Raji (cell line): ENCODE data around the gene DNAJC24.

ENCODE experiments used
- POLR2A ChIP-seq: IDR thresholded peaks from 2 replicates; pipeline ENCODE4 v1.6.1; 2011; ENCODE audit warnings: low read depth, low read length, control low read depth; ENCODE audit not compliant: insufficient read depth

DNAJC24 gene

DNA sequence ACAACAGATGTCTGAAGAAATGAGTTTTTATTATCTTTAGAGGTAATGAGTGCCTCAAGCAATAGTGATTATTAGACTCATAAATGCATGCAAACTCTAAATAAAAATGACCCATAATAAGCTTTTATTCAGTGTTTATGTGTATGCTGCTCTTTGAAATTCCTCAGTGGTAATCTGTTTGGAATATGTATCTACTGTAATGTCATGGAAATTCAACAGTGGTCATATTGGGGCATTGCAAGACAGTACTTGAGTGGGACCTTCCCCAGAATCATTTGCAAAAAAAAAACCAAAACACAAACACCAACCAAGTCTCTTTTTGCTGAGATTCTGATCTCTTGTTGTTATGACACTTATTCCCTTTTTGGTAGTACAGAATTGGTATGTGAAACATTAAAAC is 35.0 kb downstream of the DNAJC24 start:
- TF ChIP-seq POLR2A = no peak

DNA sequence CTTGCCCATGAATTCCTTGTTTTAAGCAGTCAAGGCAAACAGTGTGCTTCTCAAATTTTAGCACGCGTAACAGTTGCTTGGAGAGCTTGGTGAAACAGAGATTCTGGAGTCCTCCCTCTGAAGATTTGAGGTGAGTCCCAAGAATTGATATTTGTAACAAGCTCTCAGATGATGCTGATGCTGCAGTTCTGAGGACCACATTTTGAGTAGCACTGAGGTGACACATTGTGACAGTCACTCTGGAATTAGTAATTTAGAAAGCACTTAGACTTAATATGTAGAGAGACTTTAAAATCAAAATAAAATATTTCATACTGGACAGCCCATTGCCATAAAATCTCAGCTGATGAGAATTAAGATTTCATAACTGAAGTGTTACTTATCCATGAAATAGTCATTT is 38.5 kb downstream of the DNAJC24 start:
- TF ChIP-seq POLR2A = no peak

DNA sequence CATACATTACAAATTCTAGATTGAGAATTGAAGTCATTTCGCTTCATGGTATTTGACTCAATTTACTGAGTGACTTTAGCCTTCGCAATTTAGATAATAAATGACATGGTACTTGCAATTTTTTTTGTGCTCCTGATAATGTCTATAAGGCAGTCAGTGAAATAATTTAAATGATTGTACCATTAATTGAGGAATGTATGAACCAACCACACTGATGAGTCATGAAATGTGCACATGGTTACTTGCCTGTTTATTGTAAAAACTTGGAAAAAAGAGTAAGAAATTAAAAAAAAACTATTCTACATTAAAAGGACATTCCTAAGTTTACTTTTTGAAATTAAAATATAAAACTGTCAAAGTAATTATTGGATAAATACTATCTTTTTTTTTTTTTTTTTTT is 43.3 kb downstream of the DNAJC24 start:
- TF ChIP-seq POLR2A = no peak

- no peak for TF ChIP-seq POLR2A
These were observed 44.7 kb downstream of the DNAJC24 start for GRCh38 chr11:31414338-31414737.

DNA sequence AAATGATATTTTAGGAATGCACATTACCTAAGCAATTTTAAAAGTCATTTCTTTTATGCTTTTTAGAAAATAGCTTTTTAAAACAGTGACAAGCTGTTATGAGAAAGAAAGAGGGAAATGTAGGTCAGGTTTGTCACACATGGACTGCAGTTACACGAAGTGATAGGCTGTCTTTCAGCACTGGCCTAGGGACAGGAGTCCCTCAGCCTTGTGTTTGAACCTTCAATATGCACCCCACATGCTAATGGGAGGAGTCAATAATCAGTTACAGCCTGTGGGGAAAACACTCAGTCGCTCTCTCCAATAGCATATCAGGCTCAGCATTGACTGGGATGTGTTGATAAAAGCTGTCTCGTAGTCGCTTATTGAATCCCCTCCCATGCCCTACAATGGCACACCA is 45.8 kb downstream of the DNAJC24 start:
- TF ChIP-seq POLR2A = no peak

DNA sequence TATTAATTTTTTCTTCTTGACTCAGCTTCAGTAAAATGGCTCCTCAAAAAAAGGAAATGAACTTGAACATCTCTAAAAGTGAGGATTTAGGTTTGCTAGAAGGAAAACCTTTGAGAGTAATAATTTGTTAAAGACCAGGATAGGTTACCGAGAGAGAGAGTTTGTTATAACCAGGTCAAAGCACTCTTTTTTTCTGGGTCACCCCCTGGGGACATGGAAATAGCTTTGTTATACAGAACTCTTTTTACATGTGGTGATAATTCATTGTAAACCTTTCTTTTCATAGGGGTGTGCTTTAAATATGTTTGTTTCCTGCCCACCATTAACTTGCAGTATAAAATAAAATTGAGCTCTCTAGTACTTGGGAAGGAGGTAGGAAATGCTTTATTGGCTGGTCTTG is 47.7 kb downstream of the DNAJC24 start:
- TF ChIP-seq POLR2A = no peak

- no peak for TF ChIP-seq POLR2A
These were observed 48.2 kb downstream of the DNAJC24 start for GRCh38 chr11:31417816-31418215.

GRCh38 chr11:31419138-31419537 is 49.5 kb downstream of the DNAJC24 start:
- no peak for TF ChIP-seq POLR2A

DNA sequence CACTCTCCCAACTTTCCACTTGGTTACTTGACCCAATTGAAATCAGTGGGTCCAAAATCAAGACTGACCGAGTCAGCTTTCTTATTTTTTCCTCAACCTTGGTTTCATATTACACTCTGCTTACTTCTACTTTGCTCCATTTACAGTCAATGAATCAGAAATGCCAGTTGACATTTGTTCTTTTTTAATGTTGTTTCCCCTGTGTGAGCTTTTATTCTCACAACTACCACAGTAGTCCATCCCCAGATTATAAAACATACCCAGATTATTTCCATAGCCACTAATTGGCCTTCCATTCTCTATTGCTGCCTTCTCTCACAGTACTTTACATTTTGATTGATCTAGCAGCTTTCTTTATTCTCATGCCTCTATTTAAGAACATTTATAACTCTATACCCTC is 50.0 kb downstream of the DNAJC24 start:
- TF ChIP-seq POLR2A = no peak

- no peak for TF ChIP-seq POLR2A
These were observed 52.2 kb downstream of the DNAJC24 start for GRCh38 chr11:31421820-31422219.

DNA sequence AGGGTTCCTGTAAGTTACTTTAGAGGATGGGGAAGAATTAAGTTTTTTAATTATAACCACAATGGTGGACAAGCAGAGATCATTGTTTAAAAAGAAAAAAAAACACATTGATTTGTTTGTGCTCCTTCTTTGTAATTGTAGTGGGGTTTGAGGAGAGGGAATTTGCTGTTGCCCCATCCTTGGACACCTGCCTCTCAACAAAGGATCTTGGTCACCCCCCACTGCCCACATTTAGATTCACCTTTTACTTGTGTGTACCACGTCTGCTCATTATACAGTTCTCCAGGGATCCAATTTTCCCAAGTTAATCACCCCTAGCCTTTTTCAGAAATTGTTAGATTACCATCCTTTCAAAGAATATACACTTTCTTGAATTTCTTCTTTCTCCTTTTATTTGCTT is 53.0 kb downstream of the DNAJC24 start:
- no peak for TF ChIP-seq POLR2A

GRCh38 chr11:31424652-31425051 is 55.0 kb downstream of the DNAJC24 start:
- no peak for TF ChIP-seq POLR2A

DNA sequence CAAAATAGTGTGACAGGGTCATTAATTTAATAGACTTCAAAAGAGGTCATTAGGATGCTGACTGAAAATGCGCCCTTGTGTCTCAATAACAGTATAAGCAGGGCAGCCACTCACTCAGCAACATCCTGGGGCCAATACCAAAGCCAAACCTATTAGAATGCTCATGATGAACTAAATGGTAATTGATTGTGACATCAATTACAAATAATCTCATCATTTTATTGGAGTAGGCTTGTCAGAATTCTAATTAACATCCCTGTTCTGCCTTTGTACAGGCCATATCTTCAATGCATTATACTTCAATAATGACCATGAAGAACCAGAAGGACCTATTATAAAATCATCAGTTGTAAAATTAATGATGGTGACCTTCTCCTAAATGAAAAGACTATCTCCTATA is 64.2 kb downstream of the DNAJC24 start:
- TF ChIP-seq POLR2A = no peak

DNA sequence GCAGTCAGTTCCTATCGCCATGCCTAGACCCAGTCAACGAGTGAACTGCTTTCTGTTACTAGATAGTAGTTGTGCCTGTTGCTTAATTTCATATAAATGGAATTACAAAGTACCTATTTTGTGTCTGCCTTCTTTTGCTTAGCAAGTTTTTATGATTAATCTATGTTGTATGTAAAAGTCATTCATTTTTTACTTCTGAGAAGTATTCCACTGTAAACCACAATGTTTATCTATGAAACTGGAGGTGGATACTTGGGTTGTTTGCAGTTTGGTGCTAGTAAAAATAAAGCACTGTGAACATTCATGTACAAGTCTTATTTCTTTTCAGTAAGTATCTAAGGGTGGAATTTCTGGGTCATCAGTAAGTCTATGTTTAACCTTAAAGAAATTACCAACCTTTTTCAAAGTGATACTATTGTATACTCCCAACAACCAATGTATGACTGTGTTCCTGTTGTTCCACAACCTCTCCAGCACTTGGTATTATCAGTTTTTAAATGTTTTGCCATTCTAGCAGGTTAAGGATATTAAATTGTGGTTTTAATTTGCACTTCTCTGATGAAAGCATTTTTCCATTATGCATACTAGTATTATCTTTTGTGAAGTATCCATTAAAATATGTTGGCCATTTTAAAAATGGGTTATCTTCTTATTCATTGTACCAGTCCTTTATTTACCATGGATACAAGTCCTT is 68.2 kb downstream of the DNAJC24 start:
- TF ChIP-seq POLR2A = no peak

DNA sequence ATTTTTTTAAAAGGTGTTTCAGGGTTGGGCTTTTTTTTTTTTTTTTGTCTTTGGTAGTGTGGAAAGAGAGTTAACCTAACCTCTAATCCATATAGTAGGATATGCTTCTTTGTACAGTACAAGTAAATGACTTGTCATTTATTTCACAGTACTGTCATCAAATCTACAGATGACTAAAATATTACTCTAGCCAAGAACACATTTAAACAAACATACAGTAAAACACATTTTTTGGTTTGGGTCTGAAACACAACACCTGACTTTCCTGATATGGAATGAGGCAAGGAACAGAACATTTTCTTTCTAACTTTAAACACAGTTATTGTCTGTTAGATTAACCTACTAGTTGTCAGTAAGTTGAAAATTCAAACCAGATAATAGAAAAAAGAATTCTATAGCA is 71.6 kb downstream of the DNAJC24 start:
- no peak for TF ChIP-seq POLR2A

GRCh38 chr11:31442086-31442485 is 72.4 kb downstream of the DNAJC24 start:
- no peak for TF ChIP-seq POLR2A

- no peak for TF ChIP-seq POLR2A
These were observed 74.1 kb downstream of the DNAJC24 start for GRCh38 chr11:31443802-31444201.
